HEK293 (cell line): Measurements from ENCODE around the gene JUND.

Experiments
- GFI1B ChIP-seq: fragments of 450-650 bp; formaldehyde crosslinking; IDR thresholded peaks from 2 replicates; pipeline ENCODE4 v1.5.1; 2016; ENCODE audit warnings: missing biosample characterization, missing genetic modification characterization
- KLF9 ChIP-seq: fragments of 450-650 bp; formaldehyde crosslinking; IDR thresholded peaks from 2 replicates; pipeline ENCODE4 v1.5.1; 2016; ENCODE audit warnings: missing biosample characterization, missing genetic modification characterization, low read depth
- PRDM1 ChIP-seq: fragments of 450-650 bp; formaldehyde crosslinking; IDR thresholded peaks from 2 replicates; pipeline ENCODE4; 2016; ENCODE audit warnings: missing biosample characterization, missing genetic modification characterization
- PRDM10 ChIP-seq: fragments of 450-650 bp; formaldehyde crosslinking; IDR thresholded peaks from 2 replicates; pipeline ENCODE4 v1.5.1; 2016; ENCODE audit warnings: missing biosample characterization, missing genetic modification characterization
- PRDM2 ChIP-seq: fragments of 450-650 bp; formaldehyde crosslinking; IDR thresholded peaks from 2 replicates; pipeline ENCODE4 v1.5.1; 2016; ENCODE audit warnings: missing biosample characterization, missing genetic modification characterization, borderline replicate concordance
- PRDM6 ChIP-seq: fragments of 450-650 bp; formaldehyde crosslinking; IDR thresholded peaks from 2 replicates; pipeline ENCODE4 v1.5.1; 2017; ENCODE audit warnings: missing biosample characterization, missing genetic modification characterization
- RBAK ChIP-seq: fragments of 450-650 bp; formaldehyde crosslinking; IDR thresholded peaks from 2 replicates; pipeline ENCODE4 v1.5.1; 2016; ENCODE audit warnings: missing biosample characterization, missing genetic modification characterization
- SP3 ChIP-seq: fragments of 450-650 bp; formaldehyde crosslinking; IDR thresholded peaks from 2 replicates; pipeline ENCODE4 v1.5.1; 2016; ENCODE audit warnings: missing biosample characterization, missing genetic modification characterization
- TCF7L2 ChIP-seq: IDR thresholded peaks from 2 replicates; pipeline ENCODE4 v1.6.1; 2011; ENCODE audit warnings: low read depth, mild to moderate bottlenecking, inconsistent platforms, low read length, moderate library complexity, borderline replicate concordance
- YY2 ChIP-seq: fragments of 450-650 bp; formaldehyde crosslinking; IDR thresholded peaks from 2 replicates; pipeline ENCODE4 v1.5.1; 2016; ENCODE audit warnings: missing biosample characterization, missing genetic modification characterization
- ZBTB17 ChIP-seq: fragments of 450-650 bp; formaldehyde crosslinking; IDR thresholded peaks from 2 replicates; pipeline ENCODE4 v1.5.1; 2016; ENCODE audit warnings: missing biosample characterization, missing genetic modification characterization
- ZFP37 ChIP-seq: fragments of 450-650 bp; formaldehyde crosslinking; IDR thresholded peaks from 2 replicates; pipeline ENCODE4 v1.5.1; 2016; ENCODE audit warnings: missing biosample characterization, missing genetic modification characterization
- ZNF10 ChIP-seq: fragments of 450-650 bp; formaldehyde crosslinking; IDR thresholded peaks from 2 replicates; pipeline ENCODE4 v1.5.1; 2017; ENCODE audit warnings: missing biosample characterization, missing genetic modification characterization
- ZNF16 ChIP-seq: fragments of 450-650 bp; formaldehyde crosslinking; IDR thresholded peaks from 2 replicates; pipeline ENCODE4 v1.5.1; 2016; ENCODE audit warnings: low read depth, missing biosample characterization, missing genetic modification characterization
- ZNF19 ChIP-seq: fragments of 450-650 bp; formaldehyde crosslinking; IDR thresholded peaks from 2 replicates; pipeline ENCODE4; 2016; ENCODE audit warnings: missing biosample characterization, missing genetic modification characterization, low read depth
- ZNF202 ChIP-seq: fragments of 450-650 bp; formaldehyde crosslinking; IDR thresholded peaks from 2 replicates; pipeline ENCODE4 v1.5.1; 2016; ENCODE audit warnings: missing biosample characterization, missing genetic modification characterization, borderline replicate concordance
- ZNF223 ChIP-seq: fragments of 450-650 bp; formaldehyde crosslinking; IDR thresholded peaks from 2 replicates; pipeline ENCODE4 v1.5.1; 2016; ENCODE audit warnings: missing biosample characterization, missing genetic modification characterization
- ZNF266 ChIP-seq: fragments of 450-650 bp; formaldehyde crosslinking; IDR thresholded peaks from 2 replicates; pipeline ENCODE4 v1.5.1; 2016; ENCODE audit warnings: missing biosample characterization, missing genetic modification characterization, low read depth
- ZNF280C ChIP-seq: fragments of 450-650 bp; formaldehyde crosslinking; IDR thresholded peaks from 2 replicates; pipeline ENCODE4 v1.5.1; 2016; ENCODE audit warnings: missing biosample characterization, missing genetic modification characterization
- ZNF302 ChIP-seq: fragments of 450-650 bp; formaldehyde crosslinking; IDR thresholded peaks from 2 replicates; pipeline ENCODE4 v1.5.1; 2016; ENCODE audit warnings: missing biosample characterization, missing genetic modification characterization, low read depth
- ZNF350 ChIP-seq: fragments of 450-650 bp; formaldehyde crosslinking; IDR thresholded peaks from 2 replicates; pipeline ENCODE4 v1.5.0; 2017; ENCODE audit warnings: missing biosample characterization, mild to moderate bottlenecking, missing genetic modification characterization
- ZNF391 ChIP-seq: fragments of 450-650 bp; formaldehyde crosslinking; IDR thresholded peaks from 2 replicates; pipeline ENCODE4 v1.5.1; 2016; ENCODE audit warnings: low read depth, missing biosample characterization, missing genetic modification characterization, borderline replicate concordance
- ZNF48 ChIP-seq: fragments of 450-650 bp; formaldehyde crosslinking; IDR thresholded peaks from 2 replicates; pipeline ENCODE4 v1.5.1; 2016; ENCODE audit warnings: missing biosample characterization, missing genetic modification characterization
- ZNF571 ChIP-seq: fragments of 450-650 bp; formaldehyde crosslinking; IDR thresholded peaks from 2 replicates; pipeline ENCODE4 v1.5.0; 2017; ENCODE audit warnings: missing biosample characterization, missing genetic modification characterization
- ZNF624 ChIP-seq: fragments of 450-650 bp; formaldehyde crosslinking; IDR thresholded peaks from 2 replicates; pipeline ENCODE4 v1.5.1; 2017; ENCODE audit warnings: missing biosample characterization, missing genetic modification characterization
- ZNF626 ChIP-seq: fragments of 450-650 bp; sonication (Bioruptor Pico); formaldehyde crosslinking; IDR thresholded peaks from 2 replicates; pipeline ENCODE4 v1.5.1; 2018; ENCODE audit warnings: missing biosample characterization, missing genetic modification characterization, inconsistent platforms
- ZSCAN30 ChIP-seq: fragments of 450-650 bp; IDR thresholded peaks from 2 replicates; pipeline ENCODE4 v1.5.1; 2018; ENCODE audit warnings: missing biosample characterization, mild to moderate bottlenecking, missing genetic modification characterization, moderate library complexity

Gene JUND

GRCh38 chr19:18282021-18282787 is 782 bp upstream of the JUND start (continued):
- no peak for TF ChIP-seq PRDM2 (tag by site-specific recombination)
- TF ChIP-seq PRDM6 (tag by site-specific recombination), result no peak
- TF ChIP-seq ZNF302 (tag by site-specific recombination), result no peak
- TF ChIP-seq ZNF391 (tag by site-specific recombination), result no peak
- no peak for TF ChIP-seq ZNF16 (tag by site-specific recombination)
- TF ChIP-seq YY2 (tag by site-specific recombination), result no peak
- no peak for TF ChIP-seq ZFP37 (tag by site-specific recombination)
- no peak for TF ChIP-seq ZNF266 (tag by site-specific recombination)
- TF ChIP-seq ZNF624 (tag by site-specific recombination), result no peak
- TF ChIP-seq TCF7L2, result no peak
- no peak for TF ChIP-seq ZNF571 (tag by site-specific recombination)
- no peak for TF ChIP-seq ZNF202 (tag by site-specific recombination)
- no peak for TF ChIP-seq PRDM1 (tag by site-specific recombination)
- no peak for TF ChIP-seq ZNF626 (tag by site-specific recombination)
- no peak for TF ChIP-seq ZNF10 (tag by site-specific recombination)
- no peak for TF ChIP-seq RBAK (tag by site-specific recombination)
- no peak for TF ChIP-seq ZNF19 (tag by site-specific recombination)
- no peak for TF ChIP-seq ZNF350 (tag by site-specific recombination)
- TF ChIP-seq ZSCAN30 (tag by site-specific recombination), result no peak
- TF ChIP-seq ZNF223 (tag by site-specific recombination), result no peak
- no peak for TF ChIP-seq ZNF280C (tag by site-specific recombination)
- TF ChIP-seq PRDM10 (tag by site-specific recombination), result no peak
- no peak for TF ChIP-seq ZNF48 (tag by site-specific recombination)
- 0 out of 2 replicates have a peak, but pooled peaks have one; percentile 14 for TF ChIP-seq KLF9 (tag by site-specific recombination)
- no peak for TF ChIP-seq GFI1B (tag by site-specific recombination)
- no peak; the same call in 1 of the 2 replicates for TF ChIP-seq SP3 (tag by site-specific recombination)
- TF ChIP-seq ZBTB17, result peak; percentile 54; the same call in 1 of the 2 replicates
